ENCODE data around the gene ZCCHC7.
A peak's percentile ranks its signal among the peaks of the same experiment; 100 is the strongest.

ZCCHC7 gene

DNA sequence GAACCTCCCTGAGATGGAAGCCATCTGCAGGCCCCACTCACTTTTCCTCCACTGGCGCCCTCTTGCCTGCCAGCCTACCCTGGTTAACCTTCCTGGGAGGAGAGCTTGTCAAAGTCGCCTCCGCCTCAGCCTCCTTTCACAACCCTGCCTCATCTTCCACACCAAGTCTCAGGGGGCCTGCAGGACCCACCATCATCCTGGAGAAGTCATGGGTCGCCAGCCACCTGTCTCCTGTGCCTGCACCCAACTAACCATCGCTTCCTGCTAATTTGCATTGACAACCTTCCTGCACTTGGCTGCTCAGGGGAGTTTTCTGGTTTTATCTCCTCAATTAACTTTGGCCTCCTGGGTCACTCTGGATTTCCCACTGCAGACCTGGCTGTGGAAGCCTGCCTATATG is 249.3 kb downstream of the ZCCHC7 start:
- no peak for DNase-seq (ENCODE audit: low read depth)
- peak overlapping the region; percentile 56 for H3K4me3 ChIP-seq (ENCODE audit: low read depth, low read length)
- TF ChIP-seq, protein P1, sequence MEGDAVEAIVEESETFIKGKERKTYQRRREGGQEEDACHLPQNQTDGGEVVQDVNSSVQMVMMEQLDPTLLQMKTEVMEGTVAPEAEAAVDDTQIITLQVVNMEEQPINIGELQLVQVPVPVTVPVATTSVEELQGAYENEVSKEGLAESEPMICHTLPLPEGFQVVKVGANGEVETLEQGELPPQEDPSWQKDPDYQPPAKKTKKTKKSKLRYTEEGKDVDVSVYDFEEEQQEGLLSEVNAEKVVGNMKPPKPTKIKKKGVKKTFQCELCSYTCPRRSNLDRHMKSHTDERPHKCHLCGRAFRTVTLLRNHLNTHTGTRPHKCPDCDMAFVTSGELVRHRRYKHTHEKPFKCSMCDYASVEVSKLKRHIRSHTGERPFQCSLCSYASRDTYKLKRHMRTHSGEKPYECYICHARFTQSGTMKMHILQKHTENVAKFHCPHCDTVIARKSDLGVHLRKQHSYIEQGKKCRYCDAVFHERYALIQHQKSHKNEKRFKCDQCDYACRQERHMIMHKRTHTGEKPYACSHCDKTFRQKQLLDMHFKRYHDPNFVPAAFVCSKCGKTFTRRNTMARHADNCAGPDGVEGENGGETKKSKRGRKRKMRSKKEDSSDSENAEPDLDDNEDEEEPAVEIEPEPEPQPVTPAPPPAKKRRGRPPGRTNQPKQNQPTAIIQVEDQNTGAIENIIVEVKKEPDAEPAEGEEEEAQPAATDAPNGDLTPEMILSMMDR (IDR thresholded peaks at IDR 0.05; ENCODE audit: low read depth, low read length, missing control alignments): no peak

DNA sequence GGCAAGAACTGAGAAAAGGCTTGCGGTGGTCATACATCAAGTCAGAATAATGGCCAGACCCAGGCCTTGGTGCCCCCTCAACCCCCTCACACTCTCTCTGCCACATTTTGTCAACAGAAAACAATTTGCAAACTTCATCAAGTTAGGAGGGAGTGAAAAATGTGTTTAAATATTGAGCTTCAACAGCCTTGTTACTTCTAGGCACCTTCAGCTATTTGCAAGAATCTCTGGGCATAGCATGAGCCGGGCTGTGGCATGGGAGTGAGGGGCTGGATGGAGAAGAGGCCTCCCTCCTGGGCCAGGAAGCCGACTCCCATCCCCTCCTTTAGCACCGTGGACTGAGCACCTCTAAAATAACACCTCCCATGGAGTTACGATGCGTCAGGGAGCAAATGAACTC is 249.9 kb downstream of the ZCCHC7 start:
- DNase-seq (ENCODE audit: low read depth): no peak
- peak overlapping the region; percentile 56; the same call in 1 of the 2 replicates for H3K4me3 ChIP-seq (ENCODE audit: low read depth, low read length)
- TF ChIP-seq, protein P1 (IDR thresholded peaks at IDR 0.05; ENCODE audit: low read depth, low read length, missing control alignments): no peak

DNA sequence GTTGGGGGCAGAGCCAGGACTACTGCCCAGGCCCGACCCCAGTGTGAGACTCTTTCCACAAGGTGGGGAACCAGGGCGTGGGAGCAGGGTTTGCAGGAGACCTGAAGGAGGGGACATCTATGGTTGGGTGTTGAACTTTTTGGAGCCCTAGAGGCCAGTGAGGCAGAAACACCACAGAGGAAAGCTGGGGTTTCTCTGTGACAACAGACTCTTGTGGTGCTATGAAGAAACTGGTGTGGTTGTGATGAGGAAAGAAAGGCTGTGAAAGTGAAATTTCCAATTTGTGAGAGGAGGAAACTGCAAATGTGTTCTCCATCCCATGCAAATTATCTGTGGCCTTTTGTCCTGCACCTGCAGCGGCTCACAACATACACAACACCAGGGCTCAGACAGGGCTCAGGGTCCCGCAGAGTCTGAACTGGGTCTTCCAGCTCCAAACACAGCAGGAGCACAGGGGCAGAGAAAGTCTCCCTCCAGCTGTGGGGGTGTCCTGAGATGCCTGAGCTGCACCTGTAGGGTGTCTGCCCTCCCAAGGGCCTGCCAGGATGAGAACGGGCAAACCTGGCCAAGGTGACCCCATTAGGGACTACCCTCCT is 250.7 kb downstream of the ZCCHC7 start:
- TF ChIP-seq, protein P1 (IDR thresholded peaks at IDR 0.05; ENCODE audit: low read depth, low read length, missing control alignments): peak; percentile 30
- peak; percentile 95 for DNase-seq (ENCODE audit: low read depth)
- peak overlapping the region; percentile 11 for H3K4me3 ChIP-seq (ENCODE audit: low read depth, low read length)

DNA sequence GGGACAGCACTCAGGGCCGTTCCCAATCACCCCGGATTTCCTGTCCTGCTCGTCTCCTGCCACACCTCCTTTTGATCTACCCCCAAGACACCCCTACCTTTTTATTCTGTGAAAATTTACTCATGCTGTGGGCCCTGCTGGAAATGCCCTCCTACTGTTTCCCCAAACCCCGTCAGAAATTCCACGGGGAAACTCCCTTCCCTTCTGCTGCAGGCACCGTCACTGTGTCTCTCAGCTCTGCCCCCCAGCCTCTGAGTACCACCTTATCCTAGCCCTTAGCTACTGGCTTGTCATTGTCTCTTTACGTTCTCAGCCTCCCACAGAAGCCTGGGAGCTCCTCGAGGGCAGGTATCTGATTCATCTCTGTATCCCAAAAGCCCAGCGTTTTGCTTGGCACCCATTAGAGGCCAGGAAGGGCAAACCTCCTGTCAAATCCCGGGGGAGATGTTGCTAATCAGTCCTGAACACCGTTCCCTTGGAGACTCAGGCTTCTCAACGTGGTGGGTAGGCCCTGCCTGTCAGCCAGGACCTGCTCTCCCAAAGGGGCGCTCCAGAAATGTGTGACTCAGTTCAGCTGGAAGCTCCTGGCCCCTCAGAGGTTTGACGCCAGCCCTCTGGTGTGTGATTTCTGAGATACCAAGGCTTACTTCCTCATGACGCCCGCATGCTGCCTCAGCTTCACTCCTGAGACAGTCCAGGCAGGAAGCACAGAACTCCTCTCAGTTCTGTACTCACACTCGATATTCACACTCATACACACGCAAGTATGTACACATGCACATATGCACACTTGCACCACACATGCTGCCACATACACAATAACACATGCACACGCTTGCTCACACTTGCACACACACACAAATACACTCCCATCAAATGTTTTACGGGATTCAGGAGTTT is 251.4 kb downstream of the ZCCHC7 start:
- DNase-seq (ENCODE audit: low read depth): peak; percentile 63

DNA sequence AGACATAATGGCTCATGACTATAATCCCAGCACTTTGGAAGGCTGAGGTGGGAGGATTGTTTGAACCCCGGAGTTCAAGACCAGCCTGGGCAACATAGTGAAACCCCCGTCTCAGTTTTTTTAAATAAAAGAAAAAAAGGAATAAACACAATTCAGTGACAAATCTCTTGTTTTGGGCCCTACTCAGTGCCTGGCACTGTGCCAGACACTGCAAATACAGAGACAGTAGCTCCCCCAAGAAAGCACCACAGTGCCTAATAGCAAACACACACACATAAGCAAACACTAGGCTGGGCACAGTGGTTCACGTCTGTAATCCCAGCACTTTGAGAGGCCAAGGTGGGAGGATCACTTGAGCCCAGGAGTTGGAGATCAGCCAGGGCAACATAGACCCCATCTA is 252.5 kb downstream of the ZCCHC7 start:
- H3K4me3 ChIP-seq (ENCODE audit: low read depth, low read length): no peak overlapping the region
- TF ChIP-seq, protein P1 (IDR thresholded peaks at IDR 0.05; ENCODE audit: low read depth, low read length, missing control alignments): no peak
- DNase-seq (ENCODE audit: low read depth): no peak

More for the DNA sequence above, 251.4 kb downstream of the ZCCHC7 start:
- H3K4me3 ChIP-seq (ENCODE audit: low read depth, low read length): peak overlapping the region; percentile 11
- TF ChIP-seq, protein P1 (IDR thresholded peaks at IDR 0.05; ENCODE audit: low read depth, low read length, missing control alignments): no peak

- no peak for DNase-seq (ENCODE audit: low read depth)
- TF ChIP-seq, protein P1 (IDR thresholded peaks at IDR 0.05; ENCODE audit: low read depth, low read length, missing control alignments): no peak
- no peak overlapping the region for H3K4me3 ChIP-seq (ENCODE audit: low read depth, low read length)
Measured at GRCh38 chr9:37373621-37374020, 253.2 kb downstream of the ZCCHC7 start.

Measured in GM12864 (cell line).